ENCODE data around the gene GDPD3.
A peak's percentile ranks its signal among the peaks of the same experiment; 100 is the strongest.

The GDPD3 gene

GRCh38 chr16:30094541-30095165, 18.7 kb downstream of the GDPD3 start:
- DNase-seq: no peak

DNA sequence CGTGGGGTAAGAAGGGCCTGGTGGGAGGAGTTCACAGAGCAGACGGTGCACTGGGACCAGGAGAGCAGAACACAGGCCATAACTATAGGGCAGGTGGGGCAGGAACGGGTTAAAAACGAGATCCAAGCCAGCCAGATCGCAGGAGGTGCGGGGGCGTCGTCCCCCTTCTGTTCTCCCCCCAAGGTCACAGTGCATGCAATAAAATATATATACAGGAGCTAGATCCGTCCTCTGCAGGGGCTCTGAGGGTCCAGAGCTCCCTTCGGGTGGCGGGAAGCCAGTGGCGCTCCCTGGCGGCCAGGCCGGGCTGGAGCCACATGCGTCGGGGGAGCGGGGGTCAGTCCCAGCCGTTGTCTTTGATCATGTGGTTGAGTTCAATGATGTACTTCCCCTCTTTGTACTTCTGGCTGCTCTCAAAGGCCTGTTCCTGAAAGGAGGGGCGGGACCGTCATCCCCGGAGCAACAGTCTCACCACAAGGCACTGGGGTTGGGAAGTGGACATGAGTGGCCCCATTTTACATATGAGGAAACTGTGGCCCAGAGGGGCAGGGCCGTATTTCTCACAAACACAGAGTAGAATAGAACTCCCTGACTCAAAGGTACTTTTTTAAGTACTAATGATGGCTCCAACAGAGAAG, 20.8 kb downstream of the GDPD3 start:
- DNase-seq: peak; percentile 96 to 98 (median 97)

GRCh38 chr16:30091474-30092372, 21.6 kb downstream of the GDPD3 start, which contains the start of gene TBX6:
TSS of gene TBX6 (minus strand) at chr16:30091924. CDS start at chr16:30091193, 731 bp downstream.
- peak; percentile 95 to 98 (median 98) for DNase-seq

DNA sequence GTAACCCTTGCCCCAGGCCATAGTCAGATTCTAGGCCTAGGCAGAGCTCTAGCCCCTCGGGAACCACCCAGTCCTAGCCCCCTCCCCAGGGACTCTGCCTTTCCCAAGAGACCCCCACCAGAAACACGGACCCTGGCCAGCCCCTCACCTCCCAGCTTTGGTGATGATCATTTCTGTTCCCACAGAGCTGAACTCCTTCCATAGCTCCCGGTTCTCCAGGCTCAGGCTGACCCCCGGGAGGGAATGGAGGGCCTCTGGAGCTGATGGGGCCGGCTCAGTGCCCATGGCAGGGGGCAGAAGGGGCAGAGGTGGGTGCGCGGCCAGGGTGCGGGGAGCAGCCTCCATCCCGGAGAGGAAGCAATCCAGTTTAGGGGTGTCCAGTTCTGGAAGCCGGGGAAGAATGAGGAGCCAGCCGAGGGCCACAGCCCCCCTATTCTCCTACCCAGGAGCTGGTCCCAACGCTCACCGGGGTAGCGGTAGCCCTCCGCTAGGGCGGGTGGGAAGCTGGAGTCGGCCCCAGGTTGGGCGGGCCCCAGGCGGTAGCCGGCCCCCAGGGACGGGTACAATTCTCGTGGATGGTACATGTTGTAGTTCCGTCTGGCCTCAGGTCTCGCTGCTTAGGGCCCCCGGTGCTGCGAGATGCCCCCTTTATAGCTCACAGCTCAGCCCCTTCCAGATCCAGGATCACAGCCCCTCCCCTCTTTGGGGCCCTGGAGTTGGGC, 22.6 kb downstream of the GDPD3 start:
- DNase-seq: no peak

- no peak for DNase-seq
Measured at GRCh38 chr16:30088832-30089624, 24.3 kb downstream of the GDPD3 start.

- no peak for DNase-seq
Measured at GRCh38 chr16:30088237-30088831, 25.0 kb downstream of the GDPD3 start.

GRCh38 chr16:30087181-30087898, 26.0 kb downstream of the GDPD3 start:
- DNase-seq: peak; percentile 83 to 88 (median 86)

DNA sequence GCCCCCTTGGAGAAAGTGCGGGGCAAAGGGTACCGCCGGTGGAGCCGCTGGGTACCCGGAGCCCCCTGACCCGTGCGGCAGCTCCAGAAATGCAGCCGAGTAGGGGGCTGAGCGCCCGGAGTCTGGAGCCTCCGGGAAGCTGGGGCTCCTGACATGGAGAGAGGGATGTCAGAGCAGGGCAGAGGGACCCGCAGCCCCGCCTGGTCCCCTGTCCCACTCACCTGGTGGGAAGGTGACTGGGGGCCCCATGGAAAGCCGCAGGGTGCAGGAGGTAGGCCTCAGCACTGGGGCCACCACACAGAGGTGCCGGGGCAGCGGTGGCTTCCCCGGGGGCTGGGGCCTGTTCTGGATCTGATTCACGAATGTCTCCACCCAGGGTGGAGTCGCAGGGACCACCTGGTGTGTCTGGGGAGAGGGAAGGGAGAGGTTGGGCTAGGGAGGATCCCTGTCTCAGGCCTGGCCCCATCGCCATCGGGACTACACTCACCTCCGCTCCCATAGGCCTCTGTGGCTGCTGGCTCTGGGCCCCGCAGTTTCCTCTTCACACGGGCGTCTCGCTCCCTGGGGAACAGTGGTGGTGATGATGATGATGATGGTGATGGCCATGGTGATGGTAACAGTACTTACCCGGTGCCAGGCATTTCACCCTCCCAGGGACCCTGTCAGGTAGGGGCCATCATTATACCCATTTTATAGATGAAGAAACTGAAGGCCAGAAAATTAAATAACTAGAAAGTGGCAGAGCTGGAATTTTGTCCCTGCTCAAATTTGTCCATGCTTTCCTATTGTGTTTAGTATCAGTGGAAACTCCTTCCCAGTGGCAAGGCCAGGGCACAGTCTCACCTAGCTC, 26.8 kb downstream of the GDPD3 start:
- no peak for DNase-seq

- DNase-seq: no peak
Measured at GRCh38 chr16:30085820-30086219, 27.5 kb downstream of the GDPD3 start.

DNA sequence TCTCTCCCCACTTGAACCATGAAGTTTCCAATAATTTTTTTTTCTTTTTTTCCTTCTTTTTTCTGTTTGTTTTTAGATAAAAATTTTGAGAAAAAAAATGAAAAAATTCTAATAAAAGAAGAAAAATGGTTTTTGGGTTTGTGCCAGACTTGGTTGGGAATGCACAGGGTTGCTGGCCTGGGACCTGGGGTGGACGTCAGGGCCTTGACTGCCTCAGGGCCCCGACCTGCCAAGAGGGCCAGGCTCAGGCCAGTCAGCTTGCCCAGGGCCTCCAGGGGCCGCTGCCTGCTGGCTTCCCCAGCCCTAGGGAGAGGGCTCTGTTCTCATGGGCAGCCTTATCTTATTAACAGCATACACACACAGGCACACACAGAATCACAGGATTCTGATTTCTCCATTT, 28.1 kb downstream of the GDPD3 start:
- DNase-seq: no peak

GRCh38 chr16:30084816-30085159, 28.5 kb downstream of the GDPD3 start:
- DNase-seq: peak in 1 of 3 donors; percentile 53

GRCh38 chr16:30084096-30084815, 29.1 kb downstream of the GDPD3 start:
- no peak for DNase-seq

DNA sequence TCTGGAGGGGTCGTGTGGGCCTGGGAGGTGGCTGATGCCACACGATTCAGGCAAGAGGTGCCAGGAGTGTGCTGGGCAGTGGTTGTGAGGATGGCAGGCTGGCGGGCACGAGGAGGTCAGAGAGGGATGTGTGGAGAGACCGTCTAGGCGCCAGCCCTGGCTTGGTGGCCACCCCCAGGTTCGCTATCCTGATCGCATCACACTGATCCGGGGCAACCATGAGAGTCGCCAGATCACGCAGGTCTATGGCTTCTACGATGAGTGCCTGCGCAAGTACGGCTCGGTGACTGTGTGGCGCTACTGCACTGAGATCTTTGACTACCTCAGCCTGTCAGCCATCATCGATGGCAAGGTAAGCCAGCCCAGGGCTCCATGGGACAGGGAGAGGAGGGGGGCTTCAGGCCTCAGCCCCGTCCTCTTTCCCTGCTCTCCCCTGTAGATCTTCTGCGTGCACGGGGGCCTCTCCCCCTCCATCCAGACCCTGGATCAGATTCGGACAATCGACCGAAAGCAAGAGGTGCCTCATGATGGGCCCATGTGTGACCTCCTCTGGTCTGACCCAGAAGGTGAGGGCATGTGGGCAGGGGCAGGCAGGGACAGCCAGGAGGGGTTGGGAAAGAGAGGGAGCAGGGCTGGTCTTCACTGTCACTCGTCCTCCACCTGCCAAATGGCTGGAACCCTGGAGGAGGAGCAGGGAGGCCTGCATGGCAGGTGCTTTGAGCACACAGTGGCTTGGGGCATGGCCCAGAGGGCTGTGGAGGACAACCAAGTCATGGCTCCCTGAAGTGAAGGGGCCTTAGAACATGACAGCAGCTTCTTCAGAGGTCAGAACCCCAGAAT, 29.9 kb downstream of the GDPD3 start:
- no peak for DNase-seq

GRCh38 chr16:30082545-30083090, 30.7 kb downstream of the GDPD3 start:
- no peak for DNase-seq

- no peak for DNase-seq
Measured at GRCh38 chr16:30079480-30079879, 33.9 kb downstream of the GDPD3 start.

DNA sequence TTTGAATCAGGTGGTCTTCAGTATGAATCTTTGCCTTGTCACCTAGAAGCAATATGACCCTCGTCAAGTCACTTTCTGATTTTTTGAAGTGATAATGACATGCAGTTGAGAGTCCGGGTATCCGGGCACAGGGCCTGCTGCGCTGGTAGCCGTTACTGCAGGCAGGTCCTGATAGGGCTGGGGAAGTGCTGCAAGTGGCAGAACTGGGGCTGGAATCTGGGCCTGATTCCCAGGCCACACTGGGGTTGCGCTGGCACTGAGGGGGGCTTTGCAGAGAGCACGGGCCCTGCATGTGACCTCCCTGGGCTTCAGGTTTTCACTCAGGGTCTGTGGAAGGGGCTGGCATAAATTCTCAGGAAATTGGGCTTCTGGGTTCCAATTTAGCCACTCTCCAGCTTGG, 34.6 kb downstream of the GDPD3 start:
- DNase-seq: no peak

GRCh38 chr16:30077656-30078055, 35.7 kb downstream of the GDPD3 start:
- peak; percentile 36 to 63 (median 39) for DNase-seq

DNA sequence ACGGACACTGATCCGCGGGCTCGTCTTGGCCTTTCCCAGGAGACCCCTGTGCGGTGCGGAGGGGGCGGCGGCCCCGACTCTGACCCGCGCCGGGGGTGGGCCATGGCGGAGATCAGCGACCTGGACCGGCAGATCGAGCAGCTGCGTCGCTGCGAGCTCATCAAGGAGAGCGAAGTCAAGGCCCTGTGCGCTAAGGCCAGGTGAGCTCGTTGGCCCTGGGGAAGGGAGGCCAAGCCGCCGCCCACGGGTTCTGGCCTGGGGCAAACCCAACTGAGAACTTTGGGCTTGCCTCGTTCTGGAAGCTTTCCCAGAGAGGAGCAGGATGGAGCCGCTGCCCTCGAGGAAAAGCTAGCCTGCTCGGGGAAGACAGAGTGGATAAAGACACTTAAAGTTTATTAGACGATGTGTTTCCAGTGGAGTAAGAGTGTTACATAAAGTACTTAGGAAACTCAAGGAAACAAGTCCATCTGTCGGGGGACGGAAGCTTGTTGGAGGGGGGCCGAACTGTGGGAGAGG, 37.0 kb downstream of the GDPD3 start:
- DNase-seq: peak in 2 of 3 donors; percentile 32 to 39
